Endothelial cell of umbilical vein (primary cell): ENCODE data around the gene KPTN.
"Not testable (repeated sequence)": the region's sequence is repeated elsewhere in the genome, so short reads cannot be mapped to it uniquely, and the experiment has no call there.

Source experiments
- EZH2 ChIP-seq: IDR thresholded peaks from 2 replicates; pipeline ENCODE4 v1.6.1; 2012; ENCODE audit warnings: borderline replicate concordance, low read depth, mild to moderate bottlenecking, moderate library complexity, low read length, inconsistent platforms; ENCODE audit not compliant: severe bottlenecking
- FOS ChIP-seq: IDR thresholded peaks from 2 replicates; pipeline ENCODE4 v1.6.1; 2011; ENCODE audit warnings: mild to moderate bottlenecking, low read length, moderate library complexity, borderline replicate concordance; ENCODE audit not compliant: insufficient read depth
- JUN ChIP-seq: IDR thresholded peaks from 2 replicates; pipeline ENCODE4 v1.6.1; 2011; ENCODE audit warnings: borderline replicate concordance, low read depth; ENCODE audit not compliant: insufficient read length, insufficient read depth
- MAX ChIP-seq: IDR thresholded peaks from 2 replicates; pipeline ENCODE4 v1.6.1; 2011; ENCODE audit not compliant: insufficient read depth, insufficient read length
- MYC ChIP-seq: IDR thresholded peaks from one replicate; pipeline ENCODE4 v1.6.1; 2011; ENCODE audit warnings: mild to moderate bottlenecking, low read depth, low read length
- POLR2A ChIP-seq: IDR thresholded peaks from 2 replicates; pipeline ENCODE4 v1.6.1; 2012; ENCODE audit warnings: low read depth, mild to moderate bottlenecking, control low read depth, low read length
- POLR2AphosphoS5 ChIP-seq: IDR thresholded peaks from 2 replicates; pipeline ENCODE4 v1.6.1; 2012; ENCODE audit warnings: low read depth, mild to moderate bottlenecking, control low read depth, low read length, moderate library complexity; ENCODE audit not compliant: insufficient read depth
- TF ChIP-seq, protein P1 (sequence below), 2 donors: IDR thresholded peaks; 1 replicate in 1 of 2; 2 replicates in 1 of 2; pipeline ENCODE4 v1.5.1; 2011; ENCODE audit warnings: low read length in 2 of 2, mild to moderate bottlenecking in 2 of 2, moderate library complexity in 2 of 2, control low read depth in 1 of 2, inconsistent platforms in 1 of 2, low read depth in 1 of 2; ENCODE audit not compliant: insufficient read depth in 1 of 2; ENCODE audit errors: extremely low read depth in 1 of 2

- TF ChIP-seq POLR2AphosphoS5, POLR2A, EZH2, MYC, FOS, JUN, MAX: not testable (repeated sequence)
- TF ChIP-seq, protein P1, sequence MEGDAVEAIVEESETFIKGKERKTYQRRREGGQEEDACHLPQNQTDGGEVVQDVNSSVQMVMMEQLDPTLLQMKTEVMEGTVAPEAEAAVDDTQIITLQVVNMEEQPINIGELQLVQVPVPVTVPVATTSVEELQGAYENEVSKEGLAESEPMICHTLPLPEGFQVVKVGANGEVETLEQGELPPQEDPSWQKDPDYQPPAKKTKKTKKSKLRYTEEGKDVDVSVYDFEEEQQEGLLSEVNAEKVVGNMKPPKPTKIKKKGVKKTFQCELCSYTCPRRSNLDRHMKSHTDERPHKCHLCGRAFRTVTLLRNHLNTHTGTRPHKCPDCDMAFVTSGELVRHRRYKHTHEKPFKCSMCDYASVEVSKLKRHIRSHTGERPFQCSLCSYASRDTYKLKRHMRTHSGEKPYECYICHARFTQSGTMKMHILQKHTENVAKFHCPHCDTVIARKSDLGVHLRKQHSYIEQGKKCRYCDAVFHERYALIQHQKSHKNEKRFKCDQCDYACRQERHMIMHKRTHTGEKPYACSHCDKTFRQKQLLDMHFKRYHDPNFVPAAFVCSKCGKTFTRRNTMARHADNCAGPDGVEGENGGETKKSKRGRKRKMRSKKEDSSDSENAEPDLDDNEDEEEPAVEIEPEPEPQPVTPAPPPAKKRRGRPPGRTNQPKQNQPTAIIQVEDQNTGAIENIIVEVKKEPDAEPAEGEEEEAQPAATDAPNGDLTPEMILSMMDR (IDR thresholded peaks at IDR 0.05; ENCODE audit: extremely low read depth in 1 of 2, insufficient read depth in 1 of 2, low read depth in 1 of 2, low read length in 2 of 2): not testable (repeated sequence)
These were observed 2.2 kb upstream of the KPTN start for GRCh38 chr19:47486220-47486619.
